ENCODE results near the gene CST11. TPM values are rescaled to one million over a fixed set of nuclear protein-coding genes. Genes with fewer than 3 reads are reported as not detected.

Gene CST11
- total and polyA plus RNA-seq, 2 donors (not counting 3 experiments of a cell fraction or from before 2014, with no cell fraction given) = not detected

DNA sequence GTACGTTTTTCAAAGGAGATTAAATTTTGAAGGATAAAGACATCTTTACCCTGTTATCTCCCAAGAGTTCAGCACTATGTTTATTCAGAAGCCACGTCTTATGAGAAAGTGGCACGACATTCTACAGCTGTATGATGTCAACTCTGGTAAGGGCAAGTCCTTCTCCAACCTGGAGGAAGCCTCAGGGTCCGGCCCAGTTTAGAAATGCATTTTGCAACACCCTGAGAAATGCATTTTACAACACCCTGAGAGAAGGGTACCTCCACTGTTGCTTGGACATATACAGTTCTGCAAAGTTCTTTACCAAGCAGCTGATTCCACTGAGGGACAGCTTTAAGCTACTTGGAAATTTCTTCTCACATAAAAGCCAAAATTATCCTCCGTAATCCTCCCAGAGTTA lies 48.9 kb downstream of the CST11 start:
- Histone ChIP-seq H3K9me3 (replicated peaks; ENCODE audit: control insufficient read depth, insufficient read depth, low read length) (no peaks in the 10 kb centered on the region), H4K20me1 (replicated peaks; ENCODE audit: control insufficient read depth, extremely low read depth, insufficient read depth, low read length) (no peaks in the 10 kb centered on the region), H3K4me3 (replicated peaks in 1 of 3; ENCODE audit: insufficient read depth in 1 of 3, low read depth in 1 of 3, low read length in 3 of 3) (no peak overlapping the region), H2AFZ (ENCODE audit: low read depth, low read length) (no peak overlapping the region), H3K4me2 (ENCODE audit: insufficient read depth, low read length) (no peak overlapping the region), H3K27ac (ENCODE audit: insufficient read depth, low read depth, low read length) (no peak overlapping the region), H3K4me1 (ENCODE audit: control insufficient read depth, extremely low read depth, insufficient read depth, low read length) (no peaks in the 10 kb centered on the region), H3K9ac (replicated peaks; ENCODE audit: extremely low read depth, insufficient read depth, low read length) (no peak overlapping the region), H3K36me3 (ENCODE audit: control insufficient read depth in 2 of 2, extremely low read depth in 1 of 2, insufficient read depth in 2 of 2, low read length in 2 of 2) (peaks cover 0 to 2% of the 10 kb centered on the region in 2 experiments), H3K9me1 (replicated peaks; ENCODE audit: control insufficient read depth, extremely low read depth, insufficient read depth, low read length) (no peaks in the 10 kb centered on the region), H3K79me2 (ENCODE audit: control insufficient read depth, insufficient read depth, low read length) (peaks cover 55% of the 10 kb centered on the region), H3K27me3 (ENCODE audit: control insufficient read depth in 2 of 2, insufficient read depth in 2 of 2, low read length in 2 of 2) (no peaks in the 10 kb centered on the region)
- POLR2A ChIA-PET = no interaction called here
- no peak for DNase-seq (ENCODE audit: low read depth, low spot score)
- no peak for TF ChIP-seq FOS (IDR thresholded peaks at IDR 0.05; ENCODE audit: borderline replicate concordance, insufficient read depth, low read length)
- TF ChIP-seq POLR2A (IDR thresholded peaks at IDR 0.05; ENCODE audit: low read depth, low read length) = no peak
- TF ChIP-seq GATA2 (IDR thresholded peaks at IDR 0.05; ENCODE audit: insufficient read depth, insufficient read length, low read depth, low read length) = no peak
- TF ChIP-seq JUN (IDR thresholded peaks at IDR 0.05; ENCODE audit: borderline replicate concordance, insufficient read depth, insufficient read length, low read depth) = no peak
- TF ChIP-seq POLR2AphosphoS5 (IDR thresholded peaks at IDR 0.05; ENCODE audit: insufficient read depth, low read depth, low read length) = no peak
- TF ChIP-seq, protein P1, sequence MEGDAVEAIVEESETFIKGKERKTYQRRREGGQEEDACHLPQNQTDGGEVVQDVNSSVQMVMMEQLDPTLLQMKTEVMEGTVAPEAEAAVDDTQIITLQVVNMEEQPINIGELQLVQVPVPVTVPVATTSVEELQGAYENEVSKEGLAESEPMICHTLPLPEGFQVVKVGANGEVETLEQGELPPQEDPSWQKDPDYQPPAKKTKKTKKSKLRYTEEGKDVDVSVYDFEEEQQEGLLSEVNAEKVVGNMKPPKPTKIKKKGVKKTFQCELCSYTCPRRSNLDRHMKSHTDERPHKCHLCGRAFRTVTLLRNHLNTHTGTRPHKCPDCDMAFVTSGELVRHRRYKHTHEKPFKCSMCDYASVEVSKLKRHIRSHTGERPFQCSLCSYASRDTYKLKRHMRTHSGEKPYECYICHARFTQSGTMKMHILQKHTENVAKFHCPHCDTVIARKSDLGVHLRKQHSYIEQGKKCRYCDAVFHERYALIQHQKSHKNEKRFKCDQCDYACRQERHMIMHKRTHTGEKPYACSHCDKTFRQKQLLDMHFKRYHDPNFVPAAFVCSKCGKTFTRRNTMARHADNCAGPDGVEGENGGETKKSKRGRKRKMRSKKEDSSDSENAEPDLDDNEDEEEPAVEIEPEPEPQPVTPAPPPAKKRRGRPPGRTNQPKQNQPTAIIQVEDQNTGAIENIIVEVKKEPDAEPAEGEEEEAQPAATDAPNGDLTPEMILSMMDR (IDR thresholded peaks at IDR 0.05; ENCODE audit: extremely low read depth in 1 of 2, insufficient read depth in 1 of 2, low read depth in 1 of 2, low read length in 2 of 2) = no peak
- CTCF ChIA-PET = interaction anchor here (1.2 to 1.7 kb wide), 2 partner anchors 54 to 712 kb away, joined by 3 to 5 read pairs; no protein-coding TSS in a partner anchor
- no peak for FAIRE-seq
- BruUV-seq (replicated peaks) = no TSS peak
- dilution Hi-C loops (cut with MboI; ENCODE audit: extremely low pct_ligation_motif_present, low sequenced_read_pairs) (no loop called here), intact Hi-C loops (cut with micrococcal nuclease) (no loop called here)

DNA sequence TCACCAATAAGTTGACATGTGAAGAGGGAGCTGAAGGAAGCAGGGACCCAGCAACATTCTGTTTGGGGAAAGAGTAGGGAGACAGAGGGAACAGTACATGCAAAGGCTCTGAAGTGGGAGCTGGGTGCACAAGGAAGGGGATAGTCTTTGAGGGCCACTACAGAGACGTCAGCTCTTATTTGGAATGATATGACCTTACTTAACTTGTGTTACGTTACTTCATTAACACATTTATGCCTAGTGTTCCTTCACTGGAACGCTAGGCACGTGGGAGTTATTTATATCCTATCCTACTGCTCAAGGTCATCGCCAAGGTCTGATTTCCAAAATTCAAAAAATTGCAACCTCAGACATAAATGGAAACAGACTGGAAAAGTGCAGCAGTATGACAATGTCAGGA lies 51.6 kb downstream of the CST11 start:
- ChIA-PET CTCF (no interaction called here), POLR2A (interaction anchor here (0.7 kb wide), 1 partner anchor 51 kb away, joined by 4 read pairs; no protein-coding TSS in a partner anchor)
- intact Hi-C loops (cut with micrococcal nuclease) = no loop called here

More for the DNA sequence above, 51.6 kb downstream of the CST11 start:
- no peaks in the 10 kb centered on the region for H4K20me1 ChIP-seq (replicated peaks; ENCODE audit: control insufficient read depth, extremely low read depth, insufficient read depth, low read length)
- FAIRE-seq = no peak
- no TSS peak for BruUV-seq (replicated peaks)
- H3K27ac ChIP-seq (ENCODE audit: insufficient read depth, low read depth, low read length) = no peak overlapping the region
- H3K9me1 ChIP-seq (replicated peaks; ENCODE audit: control insufficient read depth, extremely low read depth, insufficient read depth, low read length) = no peaks in the 10 kb centered on the region
- peaks cover 37% of the 10 kb centered on the region for H3K79me2 ChIP-seq (ENCODE audit: control insufficient read depth, insufficient read depth, low read length)
- H3K9me3 ChIP-seq (replicated peaks; ENCODE audit: control insufficient read depth, insufficient read depth, low read length) = no peaks in the 10 kb centered on the region
- peaks cover 17% of the 10 kb centered on the region for H3K4me1 ChIP-seq (ENCODE audit: control insufficient read depth, extremely low read depth, insufficient read depth, low read length)
- no peak for DNase-seq (ENCODE audit: low read depth, low spot score)
- no peak overlapping the region for H3K4me3 ChIP-seq (replicated peaks in 1 of 3; ENCODE audit: insufficient read depth in 1 of 3, low read depth in 1 of 3, low read length in 3 of 3)
- H3K27me3 ChIP-seq (ENCODE audit: control insufficient read depth in 2 of 2, insufficient read depth in 2 of 2, low read length in 2 of 2) = no peaks in the 10 kb centered on the region
- H3K36me3 ChIP-seq (ENCODE audit: control insufficient read depth in 2 of 2, extremely low read depth in 1 of 2, insufficient read depth in 2 of 2, low read length in 2 of 2) = peaks cover 0 to 5% of the 10 kb centered on the region in 2 experiments
- TF ChIP-seq GATA2 (IDR thresholded peaks at IDR 0.05; ENCODE audit: insufficient read depth, insufficient read length, low read depth, low read length) = no peak
- TF ChIP-seq MYC (IDR thresholded peaks at IDR 0.05; ENCODE audit: low read depth, low read length) = no peak
- no peak for TF ChIP-seq POLR2AphosphoS5 (IDR thresholded peaks at IDR 0.05; ENCODE audit: insufficient read depth, low read depth, low read length)
- no peak for TF ChIP-seq JUN (IDR thresholded peaks at IDR 0.05; ENCODE audit: borderline replicate concordance, insufficient read depth, insufficient read length, low read depth)
- no peak for TF ChIP-seq FOS (IDR thresholded peaks at IDR 0.05; ENCODE audit: borderline replicate concordance, insufficient read depth, low read length)
- TF ChIP-seq, protein P1 (IDR thresholded peaks at IDR 0.05; ENCODE audit: extremely low read depth in 1 of 2, insufficient read depth in 1 of 2, low read depth in 1 of 2, low read length in 2 of 2) = no peak
- TF ChIP-seq POLR2A (IDR thresholded peaks at IDR 0.05; ENCODE audit: low read depth, low read length) = no peak
- no peak for TF ChIP-seq EZH2 (IDR thresholded peaks at IDR 0.05; ENCODE audit: borderline replicate concordance, low read depth, low read length, severe bottlenecking)
- TF ChIP-seq, protein P2, sequence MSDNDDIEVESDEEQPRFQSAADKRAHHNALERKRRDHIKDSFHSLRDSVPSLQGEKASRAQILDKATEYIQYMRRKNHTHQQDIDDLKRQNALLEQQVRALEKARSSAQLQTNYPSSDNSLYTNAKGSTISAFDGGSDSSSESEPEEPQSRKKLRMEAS (IDR thresholded peaks at IDR 0.05; ENCODE audit: insufficient read depth, insufficient read length) = no peak
- dilution Hi-C loops (cut with MboI; ENCODE audit: extremely low pct_ligation_motif_present, low sequenced_read_pairs) = no loop called here
- no peak overlapping the region for H3K4me2 ChIP-seq (ENCODE audit: insufficient read depth, low read length)
- H3K9ac ChIP-seq (replicated peaks; ENCODE audit: extremely low read depth, insufficient read depth, low read length) = no peak overlapping the region
- H2AFZ ChIP-seq (ENCODE audit: low read depth, low read length) = no peak overlapping the region
